DOHH2 (cell line): ENCODE measurements around the gene SEMA5A.

Experiments
- H3F3A ChIP-seq: fragments of 200-600 bp; sonication (generic), shearing (Covaris generic); 2 replicates; pipeline ENCODE4 v1.6.0; 2016; ENCODE audit warnings: antibody characterized with exemption, mild to moderate bottlenecking; ENCODE audit not compliant: control insufficient read depth, insufficient read depth
- H3K27ac ChIP-seq: fragments of 200-600 bp; sonication (generic); 2 replicates; pipeline ENCODE4 v1.5.1; 2014; ENCODE audit warnings: low read depth, mild to moderate bottlenecking, low read length, moderate library complexity
- H3K27me3 ChIP-seq: fragments of 200-600 bp; sonication (generic); 2 replicates; pipeline ENCODE4 v1.6.1; 2014; ENCODE audit warnings: mild to moderate bottlenecking, low read length, mixed read lengths; ENCODE audit not compliant: control insufficient read depth
- H3K36me3 ChIP-seq: fragments of 200-600 bp; sonication (generic); 2 replicates; pipeline ENCODE4 v1.6.1; 2014; ENCODE audit warnings: mild to moderate bottlenecking, low read length, moderate library complexity, mixed read lengths; ENCODE audit not compliant: control insufficient read depth
- H3K4me1 ChIP-seq: fragments of 200-600 bp; sonication (generic); 2 replicates; pipeline ENCODE4 v1.6.1; 2014; ENCODE audit warnings: mild to moderate bottlenecking, low read length, mixed read lengths; ENCODE audit not compliant: control insufficient read depth
- H3K4me2 ChIP-seq: fragments of 200-600 bp; sonication (generic); 2 replicates; pipeline ENCODE4 v1.6.0; 2014; ENCODE audit warnings: mild to moderate bottlenecking, low read length, moderate library complexity
- H3K4me3 ChIP-seq: fragments of 200-600 bp; sonication (generic); 2 replicates; pipeline ENCODE4 v1.5.1; 2014; ENCODE audit warnings: mild to moderate bottlenecking, low read length, mixed read lengths
- H3K79me2 ChIP-seq: fragments of 200-600 bp; sonication (generic); 2 replicates; pipeline ENCODE4 v1.6.1; 2014; ENCODE audit warnings: mild to moderate bottlenecking, low read length, mixed read lengths; ENCODE audit not compliant: control insufficient read depth
- H3K9me2 ChIP-seq: fragments of 200-600 bp; sonication (generic); replicated peaks from 2 replicates; pipeline ENCODE4 v1.6.1; 2014; ENCODE audit warnings: mild to moderate bottlenecking, low read length, mixed read lengths; ENCODE audit not compliant: control insufficient read depth
- H3K9me3 ChIP-seq: fragments of 200-600 bp; sonication (generic); 2 replicates; pipeline ENCODE4 v1.6.1; 2014; ENCODE audit warnings: antibody characterized with exemption, low read length, mixed read lengths; ENCODE audit not compliant: control insufficient read depth, insufficient read depth
- H4K20me1 ChIP-seq: fragments of 200-600 bp; sonication (generic); 2 replicates; pipeline ENCODE4 v1.6.0; 2014; ENCODE audit warnings: low read depth, mild to moderate bottlenecking, antibody characterized with exemption, low read length, moderate library complexity; ENCODE audit not compliant: control insufficient read depth, insufficient read depth
- CTCF ChIP-seq: fragments of 200-600 bp; sonication (generic); IDR thresholded peaks from one replicate; pipeline ENCODE4 v1.5.1; 2014; ENCODE audit warnings: antibody characterized with exemption, mild to moderate bottlenecking, low read depth, low read length; ENCODE audit not compliant: poor library complexity, severe bottlenecking
- EZH2phosphoT487 ChIP-seq: fragments of 200-600 bp; sonication (generic); IDR thresholded peaks from 2 replicates; pipeline ENCODE4 v1.6.1; 2017; ENCODE audit warnings: borderline replicate concordance, mild to moderate bottlenecking, antibody characterized with exemption, low read length, moderate library complexity, mixed read lengths

SEMA5A gene

GRCh38 chr5:9529041-9529480 lies 16.8 kb downstream of the SEMA5A start:
- no peaks in the 10 kb centered on the region for H3K9me3 ChIP-seq
- H3K9me2 ChIP-seq, result no peaks in the 10 kb centered on the region
- H4K20me1 ChIP-seq, result no peaks in the 10 kb centered on the region
- H3K36me3 ChIP-seq, result no peaks in the 10 kb centered on the region
- H3K79me2 ChIP-seq, result no peaks in the 10 kb centered on the region
- H3K27me3 ChIP-seq, result no peaks in the 10 kb centered on the region
- no peaks in the 10 kb centered on the region for H3F3A ChIP-seq
- H3K27ac ChIP-seq, result no peak overlapping the region
- no peak for TF ChIP-seq CTCF
- TF ChIP-seq EZH2phosphoT487, result no peak
- H3K4me3 ChIP-seq, result no peak overlapping the region
- H3K4me2 ChIP-seq, result no peak overlapping the region
- H3K4me1 ChIP-seq, result no peaks in the 10 kb centered on the region

- Histone ChIP-seq H4K20me1 (no peaks in the 10 kb centered on the region), H3K4me3 (no peak overlapping the region), H3K9me3 (no peaks in the 10 kb centered on the region), H3K27ac (no peak overlapping the region), H3K4me2 (no peak overlapping the region), H3F3A (no peaks in the 10 kb centered on the region), H3K4me1 (no peaks in the 10 kb centered on the region), H3K79me2 (no peaks in the 10 kb centered on the region), H3K36me3 (no peaks in the 10 kb centered on the region), H3K9me2 (no peaks in the 10 kb centered on the region), H3K27me3 (no peaks in the 10 kb centered on the region)
- TF ChIP-seq EZH2phosphoT487 (no peak), CTCF (no peak)
Observed at GRCh38 chr5:9524941-9525340, 20.9 kb downstream of the SEMA5A start.

GRCh38 chr5:9523090-9523823 lies 22.6 kb downstream of the SEMA5A start:
- no peaks in the 10 kb centered on the region for H4K20me1 ChIP-seq
- no peaks in the 10 kb centered on the region for H3K27me3 ChIP-seq
- TF ChIP-seq CTCF (no peak), EZH2phosphoT487 (no peak)
- no peak overlapping the region for H3K4me2 ChIP-seq
- H3K79me2 ChIP-seq, result no peaks in the 10 kb centered on the region
- no peaks in the 10 kb centered on the region for H3F3A ChIP-seq
- no peaks in the 10 kb centered on the region for H3K4me1 ChIP-seq
- H3K4me3 ChIP-seq, result no peak overlapping the region
- no peak overlapping the region for H3K27ac ChIP-seq
- no peaks in the 10 kb centered on the region for H3K36me3 ChIP-seq
- H3K9me2 ChIP-seq, result no peaks in the 10 kb centered on the region
- no peaks in the 10 kb centered on the region for H3K9me3 ChIP-seq
